Measurements from ENCODE around the gene SYNGR2. TPM values are rescaled to one million over a fixed set of nuclear protein-coding genes. Genes with fewer than 3 reads are reported as not detected.

SYNGR2 gene
- total and polyA plus RNA-seq, 2 donors: 47.1 to 149 TPM

DNA sequence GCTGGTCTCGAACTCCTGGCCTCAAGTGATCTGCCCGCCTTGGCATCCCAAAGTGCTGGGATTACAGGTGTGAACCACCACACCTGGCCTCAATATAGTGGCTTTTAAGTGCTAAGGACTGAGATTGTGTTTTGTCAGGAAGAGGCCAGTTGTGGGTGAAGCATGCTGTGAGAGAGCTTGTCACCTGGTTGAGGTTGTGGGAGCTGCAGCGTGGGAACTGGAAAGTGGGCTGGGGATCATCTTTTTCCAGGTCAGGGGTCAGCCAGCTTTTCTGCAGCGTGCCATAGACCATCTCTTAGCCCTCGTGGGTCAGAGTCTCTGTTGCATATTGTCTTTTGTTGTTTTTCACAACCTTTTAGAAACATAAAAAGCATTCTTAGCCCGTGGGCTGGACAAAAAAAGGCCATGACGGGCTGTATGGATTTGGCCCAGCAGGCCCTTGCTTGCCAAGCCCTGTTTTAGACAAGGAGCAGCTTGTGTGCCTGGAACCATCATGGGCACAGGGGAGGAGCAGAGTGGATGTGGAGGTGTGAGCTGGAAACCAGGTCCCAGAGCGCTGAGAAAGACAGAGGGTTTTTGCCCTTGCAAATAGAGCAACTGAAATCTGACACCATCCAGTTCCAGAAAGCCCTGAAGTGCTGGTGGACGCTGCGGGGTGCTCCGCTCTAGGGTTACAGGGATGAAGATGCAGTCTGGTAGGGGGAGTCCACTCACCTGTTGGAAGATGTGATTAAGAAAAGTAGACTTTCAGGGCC, 51.2 kb downstream of the SYNGR2 start:
- Histone ChIP-seq H3K36me3 (ENCODE audit: control insufficient read depth in 2 of 2, insufficient read depth in 2 of 2, low read length in 1 of 2) (peaks cover 37 to 75% of the 10 kb centered on the region in 2 donors), H3K4me3 (ENCODE audit: low read length in 2 of 2) (no peak overlapping the region), H3K4me1 (ENCODE audit: control insufficient read depth in 2 of 2, insufficient read depth in 2 of 2, low read length in 2 of 2) (peaks cover 11 to 27% of the 10 kb centered on the region in 2 donors), H3K27me3 (ENCODE audit: control insufficient read depth in 2 of 2, insufficient read depth in 1 of 2, low read length in 1 of 2) (no peaks in the 10 kb centered on the region), H3K27ac (ENCODE audit: low read depth in 1 of 2, low read length in 1 of 2) (peak overlapping the region in 1 of 2 donors; percentile 52), H3K9me3 (ENCODE audit: control insufficient read depth in 2 of 2, insufficient read depth in 1 of 2, low read length in 1 of 2) (no peaks in the 10 kb centered on the region)
- 96% methylated on average over 11 of the region's 11 CpGs for WGBS
- no peak for DNase-seq (ENCODE audit: low read depth in 6 of 9, low spot score in 9 of 9)

Other genes starting within 250 kb of the SYNGR2 start
- gene TNRC6C, start 209.9 kb upstream of the SYNGR2 start, total RNA-seq: 12.0 TPM
- 11.8 TPM for gene TNRC6C, start 209.9 kb upstream of the SYNGR2 start, polyA plus RNA-seq
- gene TMC6, start 39.8 kb upstream of the SYNGR2 start, total RNA-seq: 83.7 TPM
- gene TMC6, start 39.8 kb upstream of the SYNGR2 start, polyA plus RNA-seq: 174 TPM
- 28.6 TPM for gene TMC8, start 37.8 kb upstream of the SYNGR2 start, total RNA-seq
- 196 TPM for gene TMC8, start 37.8 kb upstream of the SYNGR2 start, polyA plus RNA-seq
- gene C17orf99, start 22.2 kb upstream of the SYNGR2 start, total RNA-seq: 2.2 TPM
- 9.8 TPM for gene C17orf99, start 22.2 kb upstream of the SYNGR2 start, polyA plus RNA-seq
- 32.3 TPM for gene TK1, start 18.5 kb downstream of the SYNGR2 start, total RNA-seq
- 3.8 TPM for gene TK1, start 18.5 kb downstream of the SYNGR2 start, polyA plus RNA-seq
- 29.1 TPM for gene AFMID, start 18.8 kb downstream of the SYNGR2 start, total RNA-seq
- gene AFMID, start 18.8 kb downstream of the SYNGR2 start, polyA plus RNA-seq: 19.9 TPM
- gene BIRC5, start 45.7 kb downstream of the SYNGR2 start, total RNA-seq: 53.2 TPM
- gene BIRC5, start 45.7 kb downstream of the SYNGR2 start, polyA plus RNA-seq: 6.8 TPM
- gene TMEM235, start 63.0 kb downstream of the SYNGR2 start, total RNA-seq: 1.8 TPM
- gene TMEM235, start 63.0 kb downstream of the SYNGR2 start, polyA plus RNA-seq: 0.50 TPM
- 59.5 TPM for gene SOCS3, start 191.5 kb downstream of the SYNGR2 start, total RNA-seq
- 126 TPM for gene SOCS3, start 191.5 kb downstream of the SYNGR2 start, polyA plus RNA-seq
- 34.6 TPM for gene PGS1, start 210.1 kb downstream of the SYNGR2 start, total RNA-seq
- gene PGS1, start 210.1 kb downstream of the SYNGR2 start, polyA plus RNA-seq: 32.1 TPM

Data from thymus (tissue), 11 donors.